ENCODE measurements around the gene ZNF860. TPM values are rescaled to one million over a fixed set of nuclear protein-coding genes. Genes with fewer than 3 reads are reported as not detected.

The ZNF860 gene
- total RNA-seq, 1 donor from 2014 or later = 2.0 TPM

GRCh38 chr3:31973081-31973480 lies 8.5 kb upstream of the ZNF860 start:
- DNase-seq (ENCODE audit: extremely low spot score in 2 of 2) = no peak

GRCh38 chr3:31973837-31974236 lies 7.7 kb upstream of the ZNF860 start:
- no peak for DNase-seq (ENCODE audit: extremely low spot score in 2 of 2)
- H3K9me3 ChIP-seq = no peaks in the 10 kb centered on the region
- intact Hi-C loops (cut with DNase I) = no loop called here
- H3K4me3 ChIP-seq = no peak overlapping the region
- no peaks in the 10 kb centered on the region for H3K36me3 ChIP-seq
- no peaks in the 10 kb centered on the region for H3K27me3 ChIP-seq
- no peak overlapping the region for H3K27ac ChIP-seq
- TF ChIP-seq CTCF (IDR thresholded peaks at IDR 0.05) = no peak
- no peak for TF ChIP-seq POLR2A (IDR thresholded peaks at IDR 0.05)
- TF ChIP-seq POLR2AphosphoS5 (IDR thresholded peaks at IDR 0.05; ENCODE audit: insufficient read depth in 1 of 2, low read depth in 1 of 2) = no peak
- peaks cover 15% of the 10 kb centered on the region for H3K4me1 ChIP-seq

More at GRCh38 chr3:31973081-31973480, 8.5 kb upstream of the ZNF860 start:
- no peak for TF ChIP-seq CTCF (IDR thresholded peaks at IDR 0.05)
- intact Hi-C loops (cut with DNase I) = no loop called here
- no peaks in the 10 kb centered on the region for H3K9me3 ChIP-seq
- H3K27me3 ChIP-seq = no peaks in the 10 kb centered on the region
- H3K36me3 ChIP-seq = no peaks in the 10 kb centered on the region
- H3K4me3 ChIP-seq = no peak overlapping the region
- H3K4me1 ChIP-seq = peaks cover 22% of the 10 kb centered on the region
- H3K27ac ChIP-seq = no peak overlapping the region

- DNase-seq (ENCODE audit: extremely low spot score in 2 of 2) = no peak
- intact Hi-C loops (cut with DNase I) = no loop called here
- Histone ChIP-seq H3K27ac (no peak overlapping the region), H3K4me3 (no peak overlapping the region), H3K9me3 (no peaks in the 10 kb centered on the region), H3K27me3 (no peaks in the 10 kb centered on the region), H3K4me1 (peaks cover 11% of the 10 kb centered on the region), H3K36me3 (no peaks in the 10 kb centered on the region)
- no peak for TF ChIP-seq CTCF (IDR thresholded peaks at IDR 0.05)
- no peak for TF ChIP-seq POLR2AphosphoS5 (IDR thresholded peaks at IDR 0.05; ENCODE audit: insufficient read depth in 1 of 2, low read depth in 1 of 2)
- no peak for TF ChIP-seq POLR2A (IDR thresholded peaks at IDR 0.05)
Observed at GRCh38 chr3:31974471-31974870, 7.1 kb upstream of the ZNF860 start.

GRCh38 chr3:31974964-31975363 lies 6.6 kb upstream of the ZNF860 start:
- H3K27me3 ChIP-seq = no peaks in the 10 kb centered on the region
- DNase-seq (ENCODE audit: extremely low spot score in 2 of 2) = no peak
- H3K27ac ChIP-seq = no peak overlapping the region
- peaks cover 11% of the 10 kb centered on the region for H3K4me1 ChIP-seq
- no peaks in the 10 kb centered on the region for H3K36me3 ChIP-seq
- no peak for TF ChIP-seq POLR2AphosphoS5 (IDR thresholded peaks at IDR 0.05; ENCODE audit: insufficient read depth in 1 of 2, low read depth in 1 of 2)
- TF ChIP-seq CTCF (IDR thresholded peaks at IDR 0.05) = no peak
- no peak for TF ChIP-seq POLR2A (IDR thresholded peaks at IDR 0.05)
- H3K4me3 ChIP-seq = no peak overlapping the region
- intact Hi-C loops (cut with DNase I) = no loop called here
- H3K9me3 ChIP-seq = no peaks in the 10 kb centered on the region

DNA sequence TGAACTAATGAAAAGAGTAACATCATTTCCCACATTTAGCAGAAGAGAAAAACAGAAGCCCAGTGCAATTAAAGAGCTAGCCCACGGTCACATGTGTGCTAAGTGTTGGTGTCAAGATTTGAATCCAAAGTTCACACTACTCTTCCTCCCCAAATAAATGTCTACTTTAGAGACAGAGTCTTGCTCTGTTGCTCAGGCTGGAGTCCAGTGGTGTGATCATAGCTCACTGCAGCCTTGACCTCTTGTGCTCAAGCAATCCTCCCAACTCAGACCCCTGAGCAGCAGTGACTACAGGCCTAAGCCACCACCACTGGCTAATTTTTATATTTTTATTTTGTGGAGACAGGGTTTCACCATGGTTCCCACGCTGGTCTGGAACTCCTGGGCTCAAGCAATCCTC lies 5.2 kb upstream of the ZNF860 start:
- Histone ChIP-seq H3K27ac (no peak overlapping the region), H3K4me1 (peaks cover 13% of the 10 kb centered on the region), H3K4me3 (no peak overlapping the region), H3K9me3 (no peaks in the 10 kb centered on the region), H3K36me3 (no peaks in the 10 kb centered on the region), H3K27me3 (no peaks in the 10 kb centered on the region)
- DNase-seq (ENCODE audit: extremely low spot score in 2 of 2) = no peak
- TF ChIP-seq CTCF (IDR thresholded peaks at IDR 0.05) = no peak
- no peak for TF ChIP-seq POLR2AphosphoS5 (IDR thresholded peaks at IDR 0.05; ENCODE audit: insufficient read depth in 1 of 2, low read depth in 1 of 2)
- TF ChIP-seq POLR2A (IDR thresholded peaks at IDR 0.05) = no peak
- intact Hi-C loops (cut with DNase I) = no loop called here
